ENCODE data around the gene ECHS1. TPM values are rescaled to one million over a fixed set of nuclear protein-coding genes. Genes with fewer than 3 reads are reported as not detected.
"Not testable (repeated sequence)": the region's sequence is repeated elsewhere in the genome, so short reads cannot be mapped to it uniquely, and the experiment has no call there.

The ECHS1 gene
- total RNA-seq, 1 donor from 2014 or later, result 127 TPM

DNA sequence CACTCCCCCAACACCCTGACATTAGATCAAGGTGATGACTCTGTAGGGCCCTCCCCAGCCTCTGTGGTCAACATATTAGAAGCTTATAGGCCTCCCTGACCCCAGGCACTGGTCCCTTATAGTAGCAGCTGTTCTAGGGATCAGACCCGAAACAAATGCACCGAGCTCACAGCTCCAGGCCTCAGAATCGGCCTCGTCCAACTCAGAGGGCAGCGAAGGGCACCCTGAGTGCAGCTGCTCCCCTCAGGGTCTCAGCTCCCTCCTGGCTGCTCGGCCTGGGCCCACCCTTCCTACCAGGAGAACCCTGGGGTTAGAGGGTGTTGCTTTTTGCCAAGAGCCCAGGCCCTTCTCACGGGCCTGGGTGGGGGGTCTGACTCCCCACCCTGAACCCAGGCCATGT lies 5.0 kb downstream of the ECHS1 start:
- peaks cover 1% of the 10 kb centered on the region for H3K36me3 ChIP-seq (ENCODE audit: control insufficient read depth, insufficient read depth, low read length)
- no peak overlapping the region for H3K4me3 ChIP-seq (ENCODE audit: low read depth, low read length)
- TF ChIP-seq, protein P1, sequence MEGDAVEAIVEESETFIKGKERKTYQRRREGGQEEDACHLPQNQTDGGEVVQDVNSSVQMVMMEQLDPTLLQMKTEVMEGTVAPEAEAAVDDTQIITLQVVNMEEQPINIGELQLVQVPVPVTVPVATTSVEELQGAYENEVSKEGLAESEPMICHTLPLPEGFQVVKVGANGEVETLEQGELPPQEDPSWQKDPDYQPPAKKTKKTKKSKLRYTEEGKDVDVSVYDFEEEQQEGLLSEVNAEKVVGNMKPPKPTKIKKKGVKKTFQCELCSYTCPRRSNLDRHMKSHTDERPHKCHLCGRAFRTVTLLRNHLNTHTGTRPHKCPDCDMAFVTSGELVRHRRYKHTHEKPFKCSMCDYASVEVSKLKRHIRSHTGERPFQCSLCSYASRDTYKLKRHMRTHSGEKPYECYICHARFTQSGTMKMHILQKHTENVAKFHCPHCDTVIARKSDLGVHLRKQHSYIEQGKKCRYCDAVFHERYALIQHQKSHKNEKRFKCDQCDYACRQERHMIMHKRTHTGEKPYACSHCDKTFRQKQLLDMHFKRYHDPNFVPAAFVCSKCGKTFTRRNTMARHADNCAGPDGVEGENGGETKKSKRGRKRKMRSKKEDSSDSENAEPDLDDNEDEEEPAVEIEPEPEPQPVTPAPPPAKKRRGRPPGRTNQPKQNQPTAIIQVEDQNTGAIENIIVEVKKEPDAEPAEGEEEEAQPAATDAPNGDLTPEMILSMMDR (IDR thresholded peaks at IDR 0.05; ENCODE audit: insufficient read depth, low read length, poor library complexity, severe bottlenecking), result no peak

DNA sequence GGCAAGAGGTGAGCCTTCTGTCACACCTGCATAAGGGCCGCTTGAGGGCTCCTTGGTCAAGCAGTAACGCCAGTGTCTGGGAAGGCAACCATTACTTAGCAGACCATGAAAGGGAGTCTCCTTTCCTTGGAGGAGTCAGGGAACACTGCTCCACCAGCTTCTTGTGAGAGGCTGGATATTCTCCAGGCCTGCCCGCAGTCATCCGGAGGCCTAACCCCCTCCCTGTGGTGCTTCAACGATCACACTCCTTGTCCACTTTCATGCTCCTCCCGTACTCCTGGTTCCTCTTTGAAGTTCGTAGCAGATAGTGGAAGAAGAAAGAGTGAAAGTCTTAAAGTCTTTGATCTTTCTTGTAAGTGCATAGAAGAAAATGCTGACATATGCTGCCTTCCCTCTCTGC lies 5.7 kb downstream of the ECHS1 start:
- H3K4me3 ChIP-seq (ENCODE audit: low read depth, low read length); DNase-seq (ENCODE audit: low read depth); H3K36me3 ChIP-seq (ENCODE audit: control insufficient read depth, insufficient read depth, low read length); H3K27me3 ChIP-seq (ENCODE audit: control insufficient read depth, insufficient read depth, low read length): not testable (repeated sequence)

More for the DNA sequence above, 5.0 kb downstream of the ECHS1 start:
- DNase-seq (ENCODE audit: low read depth), result no peak
- H3K27me3 ChIP-seq (ENCODE audit: control insufficient read depth, insufficient read depth, low read length), result no peaks in the 10 kb centered on the region

DNA sequence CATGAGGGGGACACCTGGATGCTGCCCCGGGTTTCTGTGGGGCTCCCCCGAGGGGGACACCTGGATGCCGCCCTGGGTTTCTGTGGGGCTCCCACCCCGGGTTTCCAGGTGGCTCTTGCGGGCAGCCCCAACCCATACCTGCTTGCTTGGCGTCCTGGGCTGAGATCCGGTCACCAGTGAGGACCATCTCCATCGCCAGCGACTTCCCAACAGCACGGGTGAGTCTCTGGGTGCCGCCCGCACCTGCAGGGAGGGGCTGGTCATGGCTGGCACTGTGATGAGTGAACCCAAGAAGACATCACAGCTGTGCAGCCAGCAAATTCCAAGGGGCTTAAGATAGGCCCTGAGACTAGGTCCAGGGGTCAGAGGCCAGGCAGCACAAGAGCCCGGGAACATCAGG lies 6.4 kb downstream of the ECHS1 start:
- H3K27me3 ChIP-seq (ENCODE audit: control insufficient read depth, insufficient read depth, low read length), result no peaks in the 10 kb centered on the region
- no peak overlapping the region for H3K4me3 ChIP-seq (ENCODE audit: low read depth, low read length)
- peaks cover 1% of the 10 kb centered on the region for H3K36me3 ChIP-seq (ENCODE audit: control insufficient read depth, insufficient read depth, low read length)
- DNase-seq (ENCODE audit: low read depth), result no peak
- TF ChIP-seq, protein P1 (IDR thresholded peaks at IDR 0.05; ENCODE audit: insufficient read depth, low read length, poor library complexity, severe bottlenecking), result no peak

DNA sequence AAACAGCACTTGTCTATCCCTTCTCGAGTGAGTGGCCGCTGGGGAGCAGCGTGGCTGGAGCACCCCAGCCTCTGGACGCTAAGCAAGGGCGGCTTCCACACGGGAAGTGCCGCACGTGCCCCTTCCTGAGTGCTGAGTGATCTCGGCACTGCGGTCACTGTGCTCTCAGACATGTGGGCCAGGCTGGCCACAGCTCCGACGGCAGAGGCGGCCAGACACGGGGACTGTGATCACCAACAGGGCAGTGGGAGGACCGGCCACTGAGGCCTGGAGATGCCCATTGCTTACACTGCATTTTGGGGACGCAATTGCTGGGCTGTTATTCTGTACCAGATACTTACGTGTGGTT lies 7.0 kb downstream of the ECHS1 start:
- Histone ChIP-seq H3K27me3 (ENCODE audit: control insufficient read depth, insufficient read depth, low read length) (no peaks in the 10 kb centered on the region), H3K36me3 (ENCODE audit: control insufficient read depth, insufficient read depth, low read length) (peaks cover 1% of the 10 kb centered on the region), H3K4me3 (ENCODE audit: low read depth, low read length) (no peak overlapping the region)
- TF ChIP-seq, protein P1 (IDR thresholded peaks at IDR 0.05; ENCODE audit: insufficient read depth, low read length, poor library complexity, severe bottlenecking), result no peak
- DNase-seq (ENCODE audit: low read depth), result no peak

DNA sequence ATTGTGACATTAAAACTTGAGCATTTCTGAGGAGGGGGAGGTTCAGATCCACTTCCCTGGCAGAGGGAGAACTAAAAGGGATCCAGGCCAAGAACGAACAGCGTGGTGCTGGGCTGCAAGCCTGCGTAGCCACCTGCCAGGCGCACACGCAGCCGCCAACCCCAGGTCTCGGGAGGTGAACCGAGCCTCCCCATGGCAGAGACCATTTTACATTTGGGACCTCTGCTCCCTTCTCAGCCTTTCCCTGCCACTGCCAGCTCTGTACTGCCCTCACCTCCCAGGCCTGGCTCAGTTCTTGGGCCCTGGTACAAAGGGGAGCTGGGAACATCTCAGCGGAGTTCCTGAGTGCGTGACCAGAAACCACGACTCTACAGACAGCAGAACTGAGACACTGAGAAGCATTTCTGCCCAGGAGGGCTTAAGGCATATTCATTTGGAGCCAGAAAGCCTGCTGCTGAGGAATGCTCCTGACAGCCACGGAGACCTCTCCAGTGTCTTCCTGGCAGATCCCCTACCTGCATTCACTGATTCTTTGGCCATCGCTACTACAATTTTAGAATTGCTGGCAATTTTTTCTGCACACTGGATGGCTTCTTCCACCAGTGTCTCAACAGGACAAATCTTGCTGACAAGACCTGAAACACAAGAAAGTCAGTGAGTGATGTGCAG lies 7.6 kb downstream of the ECHS1 start:
- Histone ChIP-seq H3K27me3 (ENCODE audit: control insufficient read depth, insufficient read depth, low read length) (no peaks in the 10 kb centered on the region), H3K36me3 (ENCODE audit: control insufficient read depth, insufficient read depth, low read length) (peaks cover 1% of the 10 kb centered on the region)

DNA sequence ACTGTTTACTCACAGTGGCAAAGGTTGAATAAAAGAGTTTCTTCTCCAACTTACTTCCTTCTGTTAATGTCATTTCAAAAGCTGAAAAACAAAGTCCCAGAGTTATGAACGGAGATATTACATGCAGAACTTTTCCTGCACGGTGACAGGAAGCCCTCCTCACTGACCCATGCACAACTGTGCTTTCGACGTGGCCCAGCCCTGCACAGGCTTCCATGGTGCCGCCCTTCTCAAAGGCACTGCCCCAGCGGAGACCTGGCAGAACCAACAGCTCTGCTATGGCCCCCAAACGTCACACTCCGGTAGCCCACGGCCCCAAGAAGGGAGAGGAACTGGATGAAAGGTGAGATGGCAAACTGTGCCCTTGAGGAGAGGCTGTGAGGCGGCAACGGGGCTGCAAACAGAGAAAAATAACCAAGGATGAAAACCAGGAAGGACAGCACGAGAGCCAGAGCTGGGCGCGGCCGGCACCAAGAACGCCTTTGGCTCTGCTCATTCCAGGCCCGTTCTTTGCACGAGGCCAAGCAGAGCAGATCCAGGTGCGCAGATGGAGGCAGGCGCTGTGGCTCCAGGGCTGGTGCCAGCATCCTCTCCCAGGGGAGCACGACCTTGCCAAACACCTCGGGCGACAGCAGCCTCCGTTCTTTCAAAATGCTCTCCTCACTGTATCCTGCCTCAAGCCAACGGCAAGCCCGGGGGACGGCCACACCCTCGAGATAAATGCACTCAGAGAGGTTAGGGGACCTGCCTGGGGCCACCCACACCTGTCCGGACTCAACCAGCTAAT lies 8.3 kb downstream of the ECHS1 start:
- TF ChIP-seq, protein P1 (IDR thresholded peaks at IDR 0.05; ENCODE audit: insufficient read depth, low read length, poor library complexity, severe bottlenecking), result no peak
- no peak for DNase-seq (ENCODE audit: low read depth)
- H3K36me3 ChIP-seq (ENCODE audit: control insufficient read depth, insufficient read depth, low read length), result peaks cover 1% of the 10 kb centered on the region

More for the DNA sequence above, 7.6 kb downstream of the ECHS1 start:
- no peak overlapping the region for H3K4me3 ChIP-seq (ENCODE audit: low read depth, low read length)
- TF ChIP-seq, protein P1 (IDR thresholded peaks at IDR 0.05; ENCODE audit: insufficient read depth, low read length, poor library complexity, severe bottlenecking), result no peak
- no peak for DNase-seq (ENCODE audit: low read depth)

More for the DNA sequence above, 8.3 kb downstream of the ECHS1 start:
- Histone ChIP-seq H3K4me3 (ENCODE audit: low read depth, low read length) (no peak overlapping the region), H3K27me3 (ENCODE audit: control insufficient read depth, insufficient read depth, low read length) (no peaks in the 10 kb centered on the region)

All from kidney epithelial cell (primary cell).